Retina (tissue), 1 donor: ENCODE measurements around the gene FUZ.
"Not testable (repeated sequence)": the region's sequence is repeated elsewhere in the genome, so short reads cannot be mapped to it uniquely, and the experiment has no call there.

ENCODE experiments used
- DNase-seq: peaks from one replicate; pipeline ENCODE4 v3.0.0-alpha.2; 2016

The FUZ gene

GRCh38 chr19:49830766-49831165 is 17.7 kb upstream of the FUZ start:
- DNase-seq: no peak

GRCh38 chr19:49829721-49830120 is 16.6 kb upstream of the FUZ start:
- no peak for DNase-seq

GRCh38 chr19:49829200-49829599 is 16.1 kb upstream of the FUZ start:
- DNase-seq: no peak

- DNase-seq: no peak
These were observed 13.9 kb upstream of the FUZ start for GRCh38 chr19:49827034-49827433.

GRCh38 chr19:49824662-49825061 is 11.6 kb upstream of the FUZ start:
- DNase-seq: no peak

- no peak for DNase-seq
These were observed 10.4 kb upstream of the FUZ start for GRCh38 chr19:49823472-49823871.

GRCh38 chr19:49820125-49820524 is 7.0 kb upstream of the FUZ start:
- no peak for DNase-seq

GRCh38 chr19:49819452-49820115 is 6.5 kb upstream of the FUZ start:
- not testable (repeated sequence) for DNase-seq

- DNase-seq: no peak
These were observed 5.7 kb upstream of the FUZ start for GRCh38 chr19:49818649-49819370.

- DNase-seq: peak; percentile 99
These were observed 5.0 kb upstream of the FUZ start, which contains the start of gene MED25 for GRCh38 chr19:49817964-49818648. MED25 (plus strand) TSS chr19:49818289; CDS start chr19:49818342, 53 bp downstream.

- no peak for DNase-seq
These were observed 3.5 kb upstream of the FUZ start for GRCh38 chr19:49816590-49816989.

- no peak for DNase-seq
These were observed 918 bp upstream of the FUZ start for GRCh38 chr19:49814010-49814409.

GRCh38 chr19:49812452-49812996 is 568 bp downstream of the FUZ start:
- no peak for DNase-seq

GRCh38 chr19:49811328-49811727 is 1.8 kb downstream of the FUZ start:
- DNase-seq: no peak

GRCh38 chr19:49809941-49810389 is 3.1 kb downstream of the FUZ start:
- no peak for DNase-seq

- peak; percentile 85 for DNase-seq
These were observed 3.7 kb downstream of the FUZ start for GRCh38 chr19:49809160-49809940.

- no peak for DNase-seq
These were observed 4.4 kb downstream of the FUZ start for GRCh38 chr19:49808711-49809159.

- DNase-seq: no peak
These were observed 5.0 kb downstream of the FUZ start for GRCh38 chr19:49807904-49808675.

GRCh38 chr19:49807058-49807903 is 5.8 kb downstream of the FUZ start:
- DNase-seq: no peak

GRCh38 chr19:49806620-49806959 is 6.5 kb downstream of the FUZ start:
- no peak for DNase-seq
